Measurements from ENCODE around the gene LMNA.

DNA sequence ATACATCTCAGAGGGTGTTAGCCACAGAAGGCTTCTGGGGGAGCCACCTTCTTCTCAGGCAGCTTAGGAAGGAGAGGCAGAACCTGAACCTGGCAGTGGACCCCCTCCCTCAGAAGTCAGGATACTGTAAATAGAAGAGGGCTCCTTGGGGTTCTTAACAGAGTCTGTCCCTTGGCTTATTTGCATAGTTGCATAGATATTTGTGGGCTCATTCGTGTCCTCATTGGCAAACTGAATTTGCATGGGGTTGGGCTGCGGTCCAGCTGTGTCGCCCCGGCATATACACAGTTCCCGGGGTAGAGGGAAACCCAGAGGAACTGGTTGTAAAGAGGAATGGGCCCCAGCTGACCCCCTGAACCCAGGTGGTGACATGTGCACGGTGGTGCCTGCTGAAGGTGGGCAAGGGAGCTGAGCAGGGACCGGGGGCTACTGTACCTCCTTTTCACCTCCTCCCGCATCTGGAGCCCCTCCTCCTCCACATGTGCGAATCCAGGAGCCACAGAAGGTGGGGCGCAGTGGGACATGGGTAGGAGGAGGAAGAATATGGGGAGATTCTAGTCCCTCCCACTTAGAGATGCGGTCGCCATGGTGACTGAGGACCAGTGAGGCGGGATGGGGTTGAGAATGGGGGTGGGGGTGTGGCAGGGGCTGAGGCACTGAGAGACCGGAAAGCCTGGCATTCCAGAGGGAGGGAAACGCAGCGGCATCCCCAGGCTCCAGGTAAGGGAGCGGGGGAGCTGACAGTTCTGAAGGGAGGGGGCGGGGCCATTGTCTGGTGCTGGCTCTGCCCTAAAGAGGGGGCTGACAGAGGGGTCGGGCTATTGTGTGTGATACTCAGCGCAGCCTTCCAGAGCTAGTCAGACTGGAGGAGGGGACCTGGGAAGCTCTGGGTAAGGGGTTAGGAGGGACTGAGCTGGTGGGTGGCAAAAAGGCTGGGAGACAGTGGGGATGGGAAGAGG lies 35.1 kb downstream of the LMNA start:
- no peak for TF ChIP-seq CTCF (IDR thresholded peaks at IDR 0.05)
- no peak for TF ChIP-seq ATF6 (CRISPR knock-in tag; IDR thresholded peaks at IDR 0.05)
- TF ChIP-seq, protein P1, sequence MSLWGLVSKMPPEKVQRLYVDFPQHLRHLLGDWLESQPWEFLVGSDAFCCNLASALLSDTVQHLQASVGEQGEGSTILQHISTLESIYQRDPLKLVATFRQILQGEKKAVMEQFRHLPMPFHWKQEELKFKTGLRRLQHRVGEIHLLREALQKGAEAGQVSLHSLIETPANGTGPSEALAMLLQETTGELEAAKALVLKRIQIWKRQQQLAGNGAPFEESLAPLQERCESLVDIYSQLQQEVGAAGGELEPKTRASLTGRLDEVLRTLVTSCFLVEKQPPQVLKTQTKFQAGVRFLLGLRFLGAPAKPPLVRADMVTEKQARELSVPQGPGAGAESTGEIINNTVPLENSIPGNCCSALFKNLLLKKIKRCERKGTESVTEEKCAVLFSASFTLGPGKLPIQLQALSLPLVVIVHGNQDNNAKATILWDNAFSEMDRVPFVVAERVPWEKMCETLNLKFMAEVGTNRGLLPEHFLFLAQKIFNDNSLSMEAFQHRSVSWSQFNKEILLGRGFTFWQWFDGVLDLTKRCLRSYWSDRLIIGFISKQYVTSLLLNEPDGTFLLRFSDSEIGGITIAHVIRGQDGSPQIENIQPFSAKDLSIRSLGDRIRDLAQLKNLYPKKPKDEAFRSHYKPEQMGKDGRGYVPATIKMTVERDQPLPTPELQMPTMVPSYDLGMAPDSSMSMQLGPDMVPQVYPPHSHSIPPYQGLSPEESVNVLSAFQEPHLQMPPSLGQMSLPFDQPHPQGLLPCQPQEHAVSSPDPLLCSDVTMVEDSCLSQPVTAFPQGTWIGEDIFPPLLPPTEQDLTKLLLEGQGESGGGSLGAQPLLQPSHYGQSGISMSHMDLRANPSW (CRISPR knock-in tag; conservative IDR thresholded peaks at IDR 0.05; ENCODE audit: low read depth), result no peak
- TF ChIP-seq, protein P2, sequence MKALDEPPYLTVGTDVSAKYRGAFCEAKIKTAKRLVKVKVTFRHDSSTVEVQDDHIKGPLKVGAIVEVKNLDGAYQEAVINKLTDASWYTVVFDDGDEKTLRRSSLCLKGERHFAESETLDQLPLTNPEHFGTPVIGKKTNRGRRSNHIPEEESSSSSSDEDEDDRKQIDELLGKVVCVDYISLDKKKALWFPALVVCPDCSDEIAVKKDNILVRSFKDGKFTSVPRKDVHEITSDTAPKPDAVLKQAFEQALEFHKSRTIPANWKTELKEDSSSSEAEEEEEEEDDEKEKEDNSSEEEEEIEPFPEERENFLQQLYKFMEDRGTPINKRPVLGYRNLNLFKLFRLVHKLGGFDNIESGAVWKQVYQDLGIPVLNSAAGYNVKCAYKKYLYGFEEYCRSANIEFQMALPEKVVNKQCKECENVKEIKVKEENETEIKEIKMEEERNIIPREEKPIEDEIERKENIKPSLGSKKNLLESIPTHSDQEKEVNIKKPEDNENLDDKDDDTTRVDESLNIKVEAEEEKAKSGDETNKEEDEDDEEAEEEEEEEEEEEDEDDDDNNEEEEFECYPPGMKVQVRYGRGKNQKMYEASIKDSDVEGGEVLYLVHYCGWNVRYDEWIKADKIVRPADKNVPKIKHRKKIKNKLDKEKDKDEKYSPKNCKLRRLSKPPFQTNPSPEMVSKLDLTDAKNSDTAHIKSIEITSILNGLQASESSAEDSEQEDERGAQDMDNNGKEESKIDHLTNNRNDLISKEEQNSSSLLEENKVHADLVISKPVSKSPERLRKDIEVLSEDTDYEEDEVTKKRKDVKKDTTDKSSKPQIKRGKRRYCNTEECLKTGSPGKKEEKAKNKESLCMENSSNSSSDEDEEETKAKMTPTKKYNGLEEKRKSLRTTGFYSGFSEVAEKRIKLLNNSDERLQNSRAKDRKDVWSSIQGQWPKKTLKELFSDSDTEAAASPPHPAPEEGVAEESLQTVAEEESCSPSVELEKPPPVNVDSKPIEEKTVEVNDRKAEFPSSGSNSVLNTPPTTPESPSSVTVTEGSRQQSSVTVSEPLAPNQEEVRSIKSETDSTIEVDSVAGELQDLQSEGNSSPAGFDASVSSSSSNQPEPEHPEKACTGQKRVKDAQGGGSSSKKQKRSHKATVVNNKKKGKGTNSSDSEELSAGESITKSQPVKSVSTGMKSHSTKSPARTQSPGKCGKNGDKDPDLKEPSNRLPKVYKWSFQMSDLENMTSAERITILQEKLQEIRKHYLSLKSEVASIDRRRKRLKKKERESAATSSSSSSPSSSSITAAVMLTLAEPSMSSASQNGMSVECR (CRISPR knock-in tag; IDR thresholded peaks at IDR 0.05; ENCODE audit: borderline replicate concordance), result no peak; the same call in 1 of the 2 replicates
- no peak for TF ChIP-seq USF1 (CRISPR knock-in tag; IDR thresholded peaks at IDR 0.05)
- TF ChIP-seq, protein P3, sequence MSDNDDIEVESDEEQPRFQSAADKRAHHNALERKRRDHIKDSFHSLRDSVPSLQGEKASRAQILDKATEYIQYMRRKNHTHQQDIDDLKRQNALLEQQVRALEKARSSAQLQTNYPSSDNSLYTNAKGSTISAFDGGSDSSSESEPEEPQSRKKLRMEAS (CRISPR knock-in tag; IDR thresholded peaks at IDR 0.05), result 0 out of 2 replicates have a peak, but pooled peaks have one; percentile 43
- TF ChIP-seq, protein P4, sequence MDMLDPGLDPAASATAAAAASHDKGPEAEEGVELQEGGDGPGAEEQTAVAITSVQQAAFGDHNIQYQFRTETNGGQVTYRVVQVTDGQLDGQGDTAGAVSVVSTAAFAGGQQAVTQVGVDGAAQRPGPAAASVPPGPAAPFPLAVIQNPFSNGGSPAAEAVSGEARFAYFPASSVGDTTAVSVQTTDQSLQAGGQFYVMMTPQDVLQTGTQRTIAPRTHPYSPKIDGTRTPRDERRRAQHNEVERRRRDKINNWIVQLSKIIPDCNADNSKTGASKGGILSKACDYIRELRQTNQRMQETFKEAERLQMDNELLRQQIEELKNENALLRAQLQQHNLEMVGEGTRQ (CRISPR knock-in tag; IDR thresholded peaks at IDR 0.05), result no peak
- no peak for TF ChIP-seq GTF2I (CRISPR knock-in tag; conservative IDR thresholded peaks at IDR 0.05)
